Astrocyte (in vitro differentiated cells and primary cell): ENCODE data around the gene GLCCI1. TPM values are rescaled to one million over a fixed set of nuclear protein-coding genes. Genes with fewer than 3 reads are reported as not detected.

Source experiments
- DNase-seq: peaks from one replicate; pipeline ENCODE4 v3.0.0-alpha.2; 2010; ENCODE audit warnings: low read depth
- FAIRE-seq: peaks from 2 replicates; lab custom pipeline; 2011; peaks lifted over from hg19 to GRCh38; lab: Jason Lieb, UNC
- H2AFZ ChIP-seq: 2 replicates; pipeline ENCODE4 v1.6.0; 2012; ENCODE audit warnings: low read depth, low read length, inconsistent platforms
- H3K27ac ChIP-seq: 2 replicates; pipeline ENCODE4 v1.5.1; 2011; ENCODE audit warnings: low read depth, low read length, inconsistent platforms
- H3K27me3 ChIP-seq: 2 replicates; pipeline ENCODE4 v1.6.0; 2011; ENCODE audit warnings: low read length, inconsistent platforms; ENCODE audit not compliant: insufficient read depth
- H3K36me3 ChIP-seq: 2 replicates; pipeline ENCODE4 v1.5.1; 2011; ENCODE audit warnings: low read length, inconsistent platforms; ENCODE audit not compliant: insufficient read depth
- H3K4me1 ChIP-seq: 2 replicates; pipeline ENCODE4 v1.5.1; 2011; ENCODE audit warnings: low read length, inconsistent platforms; ENCODE audit not compliant: insufficient read depth
- H3K4me2 ChIP-seq: 2 replicates; pipeline ENCODE4 v1.6.0; 2012; ENCODE audit warnings: low read length, inconsistent platforms
- H3K4me3 ChIP-seq: 2 replicates; pipeline ENCODE4 v1.5.1; 2011; ENCODE audit warnings: low read depth, mild to moderate bottlenecking, low read length, inconsistent platforms; ENCODE audit not compliant: insufficient read depth
- H3K79me2 ChIP-seq: 2 replicates; pipeline ENCODE4 v1.6.0; 2012; ENCODE audit warnings: mild to moderate bottlenecking, low read length, inconsistent platforms; ENCODE audit not compliant: insufficient read depth
- H3K9ac ChIP-seq: 2 replicates; pipeline ENCODE4 v1.6.0; 2012; ENCODE audit warnings: mild to moderate bottlenecking, low read length, inconsistent platforms
- H3K9me3 ChIP-seq: 2 replicates; pipeline ENCODE4 v1.5.1; 2012; ENCODE audit warnings: low read depth, mild to moderate bottlenecking, low read length, inconsistent platforms; ENCODE audit not compliant: insufficient read depth
- H4K20me1 ChIP-seq: 2 replicates; pipeline ENCODE4 v1.6.0; 2012; ENCODE audit warnings: low read length, inconsistent platforms; ENCODE audit not compliant: insufficient read depth
- H3K27ac Mint-ChIP-seq: one replicate; pipeline ENCODE4 v1.8.0; 2021; ENCODE audit warnings: mild to moderate bottlenecking, mixed read lengths; ENCODE audit not compliant: unreplicated experiment
- H3K27me3 Mint-ChIP-seq: one replicate; pipeline ENCODE4 v1.8.0; 2021; ENCODE audit warnings: low read depth, mixed read lengths; ENCODE audit not compliant: unreplicated experiment
- H3K36me3 Mint-ChIP-seq: one replicate; pipeline ENCODE4 v1.8.0; 2021; ENCODE audit warnings: low read depth, mixed read lengths; ENCODE audit not compliant: unreplicated experiment
- H3K4me1 Mint-ChIP-seq: one replicate; pipeline ENCODE4 v1.8.0; 2021; ENCODE audit warnings: low read depth, mixed read lengths; ENCODE audit not compliant: unreplicated experiment
- H3K4me3 Mint-ChIP-seq: one replicate; pipeline ENCODE4 v1.8.0; 2021; ENCODE audit warnings: mild to moderate bottlenecking, moderate library complexity, mixed read lengths; ENCODE audit not compliant: unreplicated experiment
- H3K9me3 Mint-ChIP-seq: one replicate; pipeline ENCODE4 v1.8.0; 2021; ENCODE audit warnings: mild to moderate bottlenecking, mixed read lengths; ENCODE audit not compliant: unreplicated experiment
- CTCF ChIP-seq: IDR thresholded peaks from 2 replicates; pipeline ENCODE4 v1.5.1; 2011; ENCODE audit warnings: low read depth, mild to moderate bottlenecking, inconsistent platforms, low read length, moderate library complexity; ENCODE audit not compliant: insufficient read depth
- EZH2 ChIP-seq: IDR thresholded peaks from 2 replicates; pipeline ENCODE4 v1.6.1; 2012; ENCODE audit warnings: mild to moderate bottlenecking, low read length, inconsistent platforms; ENCODE audit not compliant: insufficient read depth
- total RNA-seq: library from RNA; stranded (reverse); gene quantifications from 2 replicates; pipeline ENCODE4 v1.2.1, GENCODE V29; 2021

GLCCI1 gene
- total RNA-seq, 1 donor from 2014 or later: 24.2 TPM

GRCh38 chr7:7931626-7932025 is 37.0 kb upstream of the GLCCI1 start:
- H3K36me3 ChIP-seq: no peaks in the 10 kb centered on the region
- Mint-ChIP-seq H3K27me3 (no peaks in the 10 kb centered on the region), H3K4me1 (no peaks in the 10 kb centered on the region), H3K9me3 (no peaks in the 10 kb centered on the region), H3K27ac (no peak overlapping the region), H3K36me3 (no peaks in the 10 kb centered on the region), H3K4me3 (no peak overlapping the region)
- H3K9me3 ChIP-seq: no peaks in the 10 kb centered on the region
- TF ChIP-seq EZH2 (no peak), CTCF (no peak)
- no peak overlapping the region for H3K27ac ChIP-seq
- no peak overlapping the region for H3K4me3 ChIP-seq
- DNase-seq (no peak), FAIRE-seq (no peak)
- no peak overlapping the region for H3K9ac ChIP-seq
- H3K79me2 ChIP-seq: no peaks in the 10 kb centered on the region
- H3K4me1 ChIP-seq: no peaks in the 10 kb centered on the region
- no peak overlapping the region for H2AFZ ChIP-seq
- H3K27me3 ChIP-seq: no peaks in the 10 kb centered on the region
- H4K20me1 ChIP-seq: no peaks in the 10 kb centered on the region
- H3K4me2 ChIP-seq: no peak overlapping the region

DNA sequence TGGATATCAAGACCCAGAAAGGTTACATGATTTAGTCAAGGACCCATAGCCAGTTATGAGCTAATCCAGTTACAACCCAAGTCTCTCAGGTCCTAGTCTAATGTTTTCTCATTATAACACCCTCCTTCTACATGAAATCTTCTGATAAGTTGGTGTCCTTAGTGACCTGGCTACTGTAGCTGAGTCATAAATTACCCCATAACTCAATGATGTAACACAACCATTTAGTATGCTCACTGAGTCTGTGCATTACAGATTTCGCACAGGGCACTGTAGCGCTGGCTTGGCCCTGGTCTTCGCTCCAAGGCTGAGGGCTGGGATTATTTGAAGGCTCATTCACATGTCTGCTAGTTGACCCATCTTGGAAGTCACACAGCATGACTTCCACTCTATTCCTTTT is 36.0 kb upstream of the GLCCI1 start:
- Histone ChIP-seq H2AFZ (no peak overlapping the region), H4K20me1 (no peaks in the 10 kb centered on the region), H3K9ac (no peak overlapping the region), H3K9me3 (no peaks in the 10 kb centered on the region), H3K27ac (no peak overlapping the region), H3K4me2 (no peak overlapping the region), H3K4me1 (no peaks in the 10 kb centered on the region), H3K36me3 (no peaks in the 10 kb centered on the region), H3K4me3 (no peak overlapping the region), H3K27me3 (no peaks in the 10 kb centered on the region), H3K79me2 (no peaks in the 10 kb centered on the region)
- FAIRE-seq (no peak), DNase-seq (no peak)
- Mint-ChIP-seq H3K4me3 (no peak overlapping the region), H3K4me1 (no peaks in the 10 kb centered on the region), H3K9me3 (no peaks in the 10 kb centered on the region), H3K36me3 (no peaks in the 10 kb centered on the region), H3K27me3 (no peaks in the 10 kb centered on the region), H3K27ac (no peak overlapping the region)
- no peak for TF ChIP-seq CTCF
- no peak for TF ChIP-seq EZH2

GRCh38 chr7:7933915-7934526 is 34.6 kb upstream of the GLCCI1 start:
- Mint-ChIP-seq H3K4me3 (no peak overlapping the region), H3K9me3 (no peaks in the 10 kb centered on the region), H3K4me1 (no peaks in the 10 kb centered on the region), H3K27ac (no peak overlapping the region), H3K27me3 (no peaks in the 10 kb centered on the region), H3K36me3 (no peaks in the 10 kb centered on the region)
- Histone ChIP-seq H4K20me1 (no peaks in the 10 kb centered on the region), H3K9ac (no peak overlapping the region), H3K27ac (no peak overlapping the region), H3K36me3 (no peaks in the 10 kb centered on the region), H3K79me2 (no peaks in the 10 kb centered on the region), H3K4me3 (no peak overlapping the region), H2AFZ (no peak overlapping the region), H3K27me3 (no peaks in the 10 kb centered on the region), H3K4me2 (no peak overlapping the region), H3K9me3 (no peaks in the 10 kb centered on the region), H3K4me1 (no peaks in the 10 kb centered on the region)
- no peak for FAIRE-seq
- DNase-seq: no peak
- TF ChIP-seq CTCF (no peak), EZH2 (no peak)
